ENCODE measurements around the gene IMMP2L. TPM values are rescaled to one million over a fixed set of nuclear protein-coding genes. Genes with fewer than 3 reads are reported as not detected.

Gene IMMP2L
- polyA plus RNA-seq, 1 of the 3 experiments (the other 2 are of a cell fraction), result 10.7 TPM

- DNase-seq, result no peak
- Histone ChIP-seq H4K20me1 (ENCODE audit: insufficient read depth) (no peaks in the 10 kb centered on the region), H3K9me2 (no peaks in the 10 kb centered on the region), H3K27me3 (ENCODE audit: insufficient read depth) (no peaks in the 10 kb centered on the region), H3K4me2 (no peak overlapping the region), H3K4me1 (ENCODE audit: control insufficient read depth in 1 of 2, insufficient read depth in 2 of 2, low read depth in 1 of 2, low read length in 1 of 2) (peaks cover 5 to 11% of the 10 kb centered on the region in 2 experiments; a peak in 3 of 4 replicates), H3K36me3 (replicated peaks in 1 of 2; ENCODE audit: control insufficient read depth in 1 of 2, insufficient read depth in 2 of 2, low read length in 1 of 2) (no peaks in the 10 kb centered on the region), H3K79me2 (ENCODE audit: insufficient read depth) (no peaks in the 10 kb centered on the region), H2AFZ (ENCODE audit: low read depth) (no peak overlapping the region), H3K9me3 (no peaks in the 10 kb centered on the region; the same call in 1 of the 2 replicates), H3K9ac (no peak overlapping the region), H3K4me3 (ENCODE audit: low read depth in 2 of 2, low read length in 1 of 2) (no peak overlapping the region), H3F3A (replicated peaks; ENCODE audit: insufficient read depth) (peaks cover 13% of the 10 kb centered on the region), H3K27ac (ENCODE audit: low read depth in 2 of 2, low read length in 1 of 2) (no peak overlapping the region)
- WGBS (ENCODE audit: low lambda C conversion rate), result 92% methylated on average over 3 of the region's 3 CpGs
- TF ChIP-seq FOSL2 (IDR thresholded peaks at IDR 0.05; ENCODE audit: borderline replicate concordance, low read depth) (no peak), RAD21 (IDR thresholded peaks at IDR 0.05; ENCODE audit: low read length) (no peak), ELF1 (IDR thresholded peaks at IDR 0.05) (no peak), USF1 (IDR thresholded peaks at IDR 0.05; ENCODE audit: borderline replicate concordance, low read depth) (no peak)
- POLR2A ChIA-PET, result no interaction called here
- CTCF ChIA-PET, result interaction anchor here (1.1 to 1.7 kb wide), 4 partner anchors 8 to 25 kb away, joined by 3 to 5 read pairs (median 3); no protein-coding TSS in a partner anchor
These were observed 369.5 kb downstream of the IMMP2L start for GRCh38 chr7:111192614-111193413.

GRCh38 chr7:111190804-111191203 lies 371.5 kb downstream of the IMMP2L start:
- H3K4me1 ChIP-seq (ENCODE audit: control insufficient read depth in 1 of 2, insufficient read depth in 2 of 2, low read depth in 1 of 2, low read length in 1 of 2), result peaks cover 0 to 8% of the 10 kb centered on the region in 2 experiments; a peak in 1 of 4 replicates
- H3K4me2 ChIP-seq, result no peak overlapping the region
- POLR2A ChIA-PET, result no interaction called here
- no peak overlapping the region for H2AFZ ChIP-seq (ENCODE audit: low read depth)
- TF ChIP-seq GABPA (IDR thresholded peaks at IDR 0.05; ENCODE audit: low read depth), result no peak
- no peak for TF ChIP-seq EZH2phosphoT487 (IDR thresholded peaks at IDR 0.05; ENCODE audit: borderline replicate concordance, low read depth)
- no peak for TF ChIP-seq RAD21 (IDR thresholded peaks at IDR 0.05; ENCODE audit: low read length)
- no peak for TF ChIP-seq REST (IDR thresholded peaks at IDR 0.05; ENCODE audit: low read depth, low read length)
- TF ChIP-seq CHD2 (IDR thresholded peaks at IDR 0.05; ENCODE audit: low read length, partially characterized antibody), result no peak
- TF ChIP-seq JUND (IDR thresholded peaks at IDR 0.05), result no peak
- no peak for TF ChIP-seq MAX (IDR thresholded peaks at IDR 0.05; ENCODE audit: low read depth)
- TF ChIP-seq FOSL2 (IDR thresholded peaks at IDR 0.05; ENCODE audit: borderline replicate concordance, low read depth), result no peak
- TF ChIP-seq SIN3A (IDR thresholded peaks at IDR 0.05; ENCODE audit: borderline replicate concordance, low read depth, low read length), result no peak
- no peak for TF ChIP-seq GATA2 (CRISPR knock-in tag; IDR thresholded peaks at IDR 0.05)
- TF ChIP-seq SMC3 (IDR thresholded peaks at IDR 0.05; ENCODE audit: low read depth, low read length), result no peak
- no peaks in the 10 kb centered on the region for H4K20me1 ChIP-seq (ENCODE audit: insufficient read depth)
- no peak overlapping the region for H3K9ac ChIP-seq
- H3K9me3 ChIP-seq, result no peaks in the 10 kb centered on the region; the same call in 1 of the 2 replicates
- no peaks in the 10 kb centered on the region for H3K9me2 ChIP-seq
- H3K27me3 ChIP-seq (ENCODE audit: insufficient read depth), result no peaks in the 10 kb centered on the region
- CTCF ChIA-PET, result no interaction called here
- WGBS (ENCODE audit: low lambda C conversion rate), result 98% methylated on average over 2 of the region's 2 CpGs
- no peak for DNase-seq
- H3K4me3 ChIP-seq (ENCODE audit: low read depth in 2 of 2, low read length in 1 of 2), result no peak overlapping the region
- H3K36me3 ChIP-seq (replicated peaks in 1 of 2; ENCODE audit: control insufficient read depth in 1 of 2, insufficient read depth in 2 of 2, low read length in 1 of 2), result no peaks in the 10 kb centered on the region
- H3K79me2 ChIP-seq (ENCODE audit: insufficient read depth), result no peaks in the 10 kb centered on the region
- no peaks in the 10 kb centered on the region for H3F3A ChIP-seq (replicated peaks; ENCODE audit: insufficient read depth)
- no peak overlapping the region for H3K27ac ChIP-seq (ENCODE audit: low read depth in 2 of 2, low read length in 1 of 2)

Data from SK-N-SH (cell line).